Mesenchymal stem cell (in vitro differentiated cells and primary cell): ENCODE measurements around the gene PFKFB3.

ENCODE experiments used
- DNase-seq: peaks from one replicate; pipeline ENCODE4 v3.0.0-alpha.2; 2013
- H2AFZ ChIP-seq: one replicate; pipeline ENCODE4 v1.6.1; 2013; ENCODE audit warnings: low read depth, mild to moderate bottlenecking, control low read depth, inconsistent platforms, low read length, moderate library complexity
- H2AK5ac ChIP-seq: 2 replicates; pipeline ENCODE4 v1.6.1; 2013; ENCODE audit warnings: low read length, moderate library complexity, mild to moderate bottlenecking, inconsistent platforms; ENCODE audit not compliant: severe bottlenecking
- H2BK120ac ChIP-seq: one replicate; pipeline ENCODE4 v1.6.1; 2013; ENCODE audit warnings: low read depth, mild to moderate bottlenecking, inconsistent platforms, low read length, moderate library complexity
- H2BK12ac ChIP-seq, 2 experiments: one replicate each; pipeline ENCODE4 v1.6.1; 2013; ENCODE audit warnings: inconsistent platforms in 2 of 2, low read length in 2 of 2, mild to moderate bottlenecking in 2 of 2, moderate library complexity in 2 of 2, control low read depth in 1 of 2
- H2BK15ac ChIP-seq: one replicate; pipeline ENCODE4 v1.6.1; 2013; ENCODE audit warnings: mild to moderate bottlenecking, low read depth, inconsistent platforms; ENCODE audit not compliant: poor library complexity, severe bottlenecking
- H2BK5ac ChIP-seq: 2 replicates; pipeline ENCODE4 v1.6.1; 2013; ENCODE audit warnings: low read depth, mild to moderate bottlenecking, low read length, control low read depth, inconsistent platforms; ENCODE audit not compliant: poor library complexity, severe bottlenecking
- H3K14ac ChIP-seq, 2 experiments: one replicate each; pipeline ENCODE4 v1.6.1; 2013; ENCODE audit warnings: inconsistent platforms in 2 of 2, low read length in 2 of 2, control low read depth in 1 of 2, mild to moderate bottlenecking in 1 of 2, moderate library complexity in 1 of 2
- H3K18ac ChIP-seq, 2 experiments: one replicate each; pipeline ENCODE4 v1.6.1; 2013; ENCODE audit warnings: inconsistent platforms in 2 of 2, low read length in 2 of 2, control low read depth in 1 of 2, low read depth in 1 of 2, mild to moderate bottlenecking in 1 of 2
- H3K23ac ChIP-seq, 2 experiments: one replicate each; pipeline ENCODE4 v1.6.1; 2013; ENCODE audit warnings: inconsistent platforms in 2 of 2, low read length in 2 of 2, mild to moderate bottlenecking in 2 of 2, moderate library complexity in 2 of 2, control low read depth in 1 of 2
- H3K27ac ChIP-seq: 2 replicates; pipeline ENCODE4 v1.5.1; 2013; ENCODE audit warnings: mild to moderate bottlenecking, moderate library complexity, low read length, control low read depth, inconsistent platforms; ENCODE audit not compliant: poor library complexity, severe bottlenecking
- H3K27me3 ChIP-seq, 2 experiments: 2 replicates each; pipeline versions ENCODE4 v1.6.1 to v1.7.0; 2013; ENCODE audit warnings: low read length in 2 of 2, mild to moderate bottlenecking in 2 of 2, moderate library complexity in 2 of 2, control low read depth in 1 of 2, inconsistent platforms in 1 of 2; ENCODE audit not compliant: control insufficient read depth in 1 of 2, insufficient read depth in 1 of 2
- H3K36me3 ChIP-seq, 2 experiments: 2 replicates each; pipeline versions ENCODE4 v1.6.1 to v1.7.0; 2013; ENCODE audit warnings: low read length in 2 of 2, control low read depth in 1 of 2, inconsistent platforms in 1 of 2, low read depth in 1 of 2, mild to moderate bottlenecking in 1 of 2; ENCODE audit not compliant: insufficient read depth in 2 of 2, control insufficient read depth in 1 of 2
- H3K4ac ChIP-seq, 2 experiments: one replicate each; pipeline ENCODE4 v1.6.1; 2013; ENCODE audit warnings: inconsistent platforms in 2 of 2, low read length in 2 of 2, mild to moderate bottlenecking in 2 of 2, moderate library complexity in 2 of 2, control low read depth in 1 of 2, low read depth in 1 of 2
- H3K4me1 ChIP-seq: 2 replicates; pipeline ENCODE4 v1.6.1; 2013; ENCODE audit warnings: low read depth, low read length, control low read depth; ENCODE audit not compliant: control insufficient read depth, insufficient read depth
- H3K4me2 ChIP-seq: 2 replicates; pipeline ENCODE4 v1.6.1; 2013; ENCODE audit warnings: low read length, mild to moderate bottlenecking, inconsistent platforms; ENCODE audit not compliant: poor library complexity, severe bottlenecking
- H3K4me3 ChIP-seq, 2 experiments: 2 replicates each; pipeline versions ENCODE4 v1.5.1 to v1.7.0; 2013; ENCODE audit warnings: low read length in 2 of 2, mild to moderate bottlenecking in 2 of 2, control low read depth in 1 of 2, low read depth in 1 of 2; ENCODE audit not compliant: insufficient read depth in 1 of 2
- H3K79me1 ChIP-seq: replicated peaks from 2 replicates; pipeline ENCODE4 v1.6.1; 2013; ENCODE audit warnings: mild to moderate bottlenecking, control low read depth, low read length, inconsistent platforms; ENCODE audit not compliant: poor library complexity, severe bottlenecking
- H3K9ac ChIP-seq: 2 replicates; pipeline ENCODE4 v1.7.0; 2013; ENCODE audit warnings: mild to moderate bottlenecking, low read length, moderate library complexity
- H3K9me3 ChIP-seq: 2 replicates; pipeline ENCODE4 v1.7.0; 2013; ENCODE audit warnings: mild to moderate bottlenecking, low read length; ENCODE audit not compliant: control insufficient read depth
- H4K8ac ChIP-seq: one replicate; pipeline ENCODE4 v1.6.1; 2013; ENCODE audit warnings: inconsistent platforms, mild to moderate bottlenecking, low read length, moderate library complexity
- H4K91ac ChIP-seq: one replicate; pipeline ENCODE4 v1.6.1; 2013; ENCODE audit warnings: mild to moderate bottlenecking, low read length, inconsistent platforms
- WGBS: methylation state at CpG from one replicate; pipeline ENCODE4 v1.1.7; 2013; ENCODE audit warnings: mixed read lengths; 5-methylcytosine and 5-hydroxymethylcytosine counted together

PFKFB3 gene

GRCh38 chr10:6249698-6250097 is 47.0 kb downstream of the PFKFB3 start:
- Histone ChIP-seq H4K91ac (no peak overlapping the region), H3K79me1 (no peaks in the 10 kb centered on the region), H3K4me3 (no peak overlapping the region), H2BK5ac (no peak overlapping the region), H2BK120ac (no peak overlapping the region), H2BK15ac (no peak overlapping the region), H4K8ac (no peak overlapping the region), H3K27me3 (no peaks in the 10 kb centered on the region), H3K14ac (no peak overlapping the region), H3K9ac (no peak overlapping the region), H2BK12ac (no peak overlapping the region), H3K4me1 (no peaks in the 10 kb centered on the region), H3K4ac (no peak overlapping the region), H3K18ac (no peak overlapping the region), H2AK5ac (no peak overlapping the region), H3K4me2 (no peak overlapping the region), H3K23ac (no peak overlapping the region), H3K9me3 (no peaks in the 10 kb centered on the region), H3K27ac (no peak overlapping the region), H2AFZ (no peak overlapping the region), H3K36me3 (no peaks in the 10 kb centered on the region)
- no peak for DNase-seq
- WGBS: no CpG with 5 or more reads among the region's 1 CpG

- H3K9ac ChIP-seq: no peak overlapping the region
- H3K36me3 ChIP-seq: no peaks in the 10 kb centered on the region
- H2BK12ac ChIP-seq: no peak overlapping the region
- no peak overlapping the region for H2BK5ac ChIP-seq
- no peak overlapping the region for H3K14ac ChIP-seq
- H3K79me1 ChIP-seq: no peaks in the 10 kb centered on the region
- no peaks in the 10 kb centered on the region for H3K9me3 ChIP-seq
- no peak overlapping the region for H3K27ac ChIP-seq
- H3K18ac ChIP-seq: no peak overlapping the region
- H2BK15ac ChIP-seq: no peak overlapping the region
- H3K4me3 ChIP-seq: no peak overlapping the region
- H3K4me1 ChIP-seq: no peaks in the 10 kb centered on the region
- DNase-seq: no peak
- H4K91ac ChIP-seq: no peak overlapping the region
- H3K4me2 ChIP-seq: no peak overlapping the region
- H3K23ac ChIP-seq: no peak overlapping the region
- H3K4ac ChIP-seq: no peak overlapping the region
- no peaks in the 10 kb centered on the region for H3K27me3 ChIP-seq
- H2AFZ ChIP-seq: no peak overlapping the region
- H4K8ac ChIP-seq: no peak overlapping the region
- H2AK5ac ChIP-seq: no peak overlapping the region
- 92% methylated on average over 5 of the region's 6 CpGs for WGBS
- H2BK120ac ChIP-seq: no peak overlapping the region
These were observed 48.0 kb downstream of the PFKFB3 start for GRCh38 chr10:6250745-6251144.

GRCh38 chr10:6254201-6254600 is 51.5 kb downstream of the PFKFB3 start:
- no peak overlapping the region for H3K14ac ChIP-seq
- no peak overlapping the region for H3K18ac ChIP-seq
- H3K4me1 ChIP-seq: no peaks in the 10 kb centered on the region
- no peaks in the 10 kb centered on the region for H3K27me3 ChIP-seq
- H3K9me3 ChIP-seq: no peaks in the 10 kb centered on the region
- no peak overlapping the region for H2AK5ac ChIP-seq
- H3K4ac ChIP-seq: no peak overlapping the region
- H2BK15ac ChIP-seq: no peak overlapping the region
- no peak overlapping the region for H2AFZ ChIP-seq
- no peak overlapping the region for H2BK5ac ChIP-seq
- H2BK120ac ChIP-seq: no peak overlapping the region
- no peak for DNase-seq
- no peaks in the 10 kb centered on the region for H3K79me1 ChIP-seq
- H3K9ac ChIP-seq: no peak overlapping the region
- no peaks in the 10 kb centered on the region for H3K36me3 ChIP-seq
- H3K23ac ChIP-seq: no peak overlapping the region
- no peak overlapping the region for H3K27ac ChIP-seq
- H3K4me3 ChIP-seq: no peak overlapping the region
- WGBS: 99% methylated on average over 6 of the region's 8 CpGs
- H4K8ac ChIP-seq: no peak overlapping the region
- H4K91ac ChIP-seq: no peak overlapping the region
- no peak overlapping the region for H2BK12ac ChIP-seq
- H3K4me2 ChIP-seq: no peak overlapping the region

- Histone ChIP-seq H3K4ac (no peak overlapping the region), H2AK5ac (no peak overlapping the region), H3K23ac (no peak overlapping the region), H2BK12ac (no peak overlapping the region), H3K14ac (no peak overlapping the region), H2AFZ (no peak overlapping the region), H3K36me3 (no peaks in the 10 kb centered on the region), H2BK15ac (no peak overlapping the region), H4K8ac (peak overlapping the region; percentile 7), H2BK5ac (no peak overlapping the region), H3K79me1 (no peaks in the 10 kb centered on the region), H3K27me3 (no peaks in the 10 kb centered on the region), H4K91ac (no peak overlapping the region), H2BK120ac (no peak overlapping the region), H3K4me2 (no peak overlapping the region), H3K9ac (no peak overlapping the region), H3K9me3 (no peaks in the 10 kb centered on the region), H3K4me1 (no peaks in the 10 kb centered on the region), H3K18ac (no peak overlapping the region), H3K27ac (no peak overlapping the region), H3K4me3 (no peak overlapping the region)
- 94% methylated on average over 19 of the region's 19 CpGs for WGBS
- DNase-seq: no peak
These were observed 52.9 kb downstream of the PFKFB3 start for GRCh38 chr10:6255548-6256061.
